ENCODE measurements around the gene NR1D1. TPM values are rescaled to one million over a fixed set of nuclear protein-coding genes. Genes with fewer than 3 reads are reported as not detected.

Gene NR1D1
- total RNA-seq, 2 experiments from 2014 or later = 6.0 to 6.5 TPM

DNA sequence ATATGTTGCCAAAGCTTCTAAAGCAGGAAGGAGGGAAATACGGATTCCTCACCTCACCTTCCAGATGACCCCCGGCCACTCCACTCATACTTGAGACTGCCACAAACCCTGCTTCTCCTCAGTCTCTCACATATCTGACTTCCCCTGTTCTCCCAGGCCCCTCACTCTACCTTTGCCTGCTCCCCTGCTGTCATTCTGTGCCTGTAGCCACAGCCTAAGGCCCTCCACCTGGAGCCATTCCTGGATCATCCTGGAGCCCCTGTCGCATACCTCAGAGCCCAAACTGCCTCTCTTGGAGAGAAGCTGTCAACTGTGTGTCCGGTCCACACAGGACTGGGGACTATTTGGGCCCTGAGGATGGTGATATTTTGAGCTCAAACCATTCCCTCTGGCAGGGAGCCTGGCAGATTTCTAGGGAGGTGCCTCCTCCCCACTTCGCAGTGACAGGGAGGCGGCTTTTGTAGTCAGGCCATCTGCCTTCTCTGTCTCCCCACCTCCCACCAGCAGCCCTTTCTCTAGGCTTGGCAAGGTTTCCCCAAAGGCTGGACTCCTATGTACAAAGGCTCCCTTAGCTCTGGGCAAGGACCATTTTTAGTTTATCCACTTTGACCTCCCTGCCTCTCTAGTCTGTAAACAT lies 43.9 kb downstream of the NR1D1 start:
- ATAC-seq = no peak
- Mint-ChIP-seq H3K4me1 (ENCODE audit: low read depth) (peaks cover 14% of the 10 kb centered on the region), H3K27ac (no peak overlapping the region), H3K9me3 (no peaks in the 10 kb centered on the region), H3K4me3 (no peak overlapping the region), H3K36me3 (ENCODE audit: low read depth) (peaks cover 8% of the 10 kb centered on the region), H3K27me3 (peaks cover 2% of the 10 kb centered on the region)
- ChIA-PET POLR2A (no interaction called here), CTCF (interaction anchor here (1.0 to 12.5 kb wide), 5 partner anchors 10 to 112 kb away, joined by 3 to 168 read pairs (median 3); no protein-coding TSS in a partner anchor)
- TF ChIP-seq, protein P1, sequence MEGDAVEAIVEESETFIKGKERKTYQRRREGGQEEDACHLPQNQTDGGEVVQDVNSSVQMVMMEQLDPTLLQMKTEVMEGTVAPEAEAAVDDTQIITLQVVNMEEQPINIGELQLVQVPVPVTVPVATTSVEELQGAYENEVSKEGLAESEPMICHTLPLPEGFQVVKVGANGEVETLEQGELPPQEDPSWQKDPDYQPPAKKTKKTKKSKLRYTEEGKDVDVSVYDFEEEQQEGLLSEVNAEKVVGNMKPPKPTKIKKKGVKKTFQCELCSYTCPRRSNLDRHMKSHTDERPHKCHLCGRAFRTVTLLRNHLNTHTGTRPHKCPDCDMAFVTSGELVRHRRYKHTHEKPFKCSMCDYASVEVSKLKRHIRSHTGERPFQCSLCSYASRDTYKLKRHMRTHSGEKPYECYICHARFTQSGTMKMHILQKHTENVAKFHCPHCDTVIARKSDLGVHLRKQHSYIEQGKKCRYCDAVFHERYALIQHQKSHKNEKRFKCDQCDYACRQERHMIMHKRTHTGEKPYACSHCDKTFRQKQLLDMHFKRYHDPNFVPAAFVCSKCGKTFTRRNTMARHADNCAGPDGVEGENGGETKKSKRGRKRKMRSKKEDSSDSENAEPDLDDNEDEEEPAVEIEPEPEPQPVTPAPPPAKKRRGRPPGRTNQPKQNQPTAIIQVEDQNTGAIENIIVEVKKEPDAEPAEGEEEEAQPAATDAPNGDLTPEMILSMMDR (IDR thresholded peaks at IDR 0.05) = no peak
- DNase-seq = no peak
- intact Hi-C loops (cut with micrococcal nuclease) = no loop called here

Other genes starting within 250 kb of the NR1D1 start
- 10 to 100 TPM; 52.1 to 52.2 TPM for gene IKZF3, start 236.3 kb downstream of the NR1D1 start, total RNA-seq
- not detected for gene ZPBP2, start 232.4 kb downstream of the NR1D1 start, total RNA-seq
- 10 to 100 TPM; 26.9 to 32.5 TPM for gene GSDMB, start 182.0 kb downstream of the NR1D1 start, total RNA-seq
- gene ORMDL3, start 173.0 kb downstream of the NR1D1 start, total RNA-seq = 10 to 100 TPM; 78.8 to 80.5 TPM
- not detected for gene LRRC3C, start 172.9 kb downstream of the NR1D1 start, total RNA-seq
- 1 to 10 TPM; 1.3 to 1.6 TPM for gene GSDMA, start 137.6 kb downstream of the NR1D1 start, total RNA-seq
- gene PSMD3, start 119.8 kb downstream of the NR1D1 start, total RNA-seq = 100 to 1,000 TPM; 149 to 153 TPM
- gene CSF3, start 85.1 kb downstream of the NR1D1 start, total RNA-seq = not detected
- gene MED24, start 46.2 kb downstream of the NR1D1 start, total RNA-seq = 10 to 100 TPM; 90.2 to 96.4 TPM
- gene THRA, start 37.6 kb downstream of the NR1D1 start, total RNA-seq = 10 to 100 TPM; 11.1 to 13.8 TPM
- gene MSL1, start 21.4 kb upstream of the NR1D1 start, total RNA-seq = 10 to 100 TPM; 69.0 to 70.1 TPM
- gene CASC3, start 39.9 kb upstream of the NR1D1 start, total RNA-seq = 10 to 100 TPM; 75.1 to 75.6 TPM
- gene RAPGEFL1, start 76.9 kb upstream of the NR1D1 start, total RNA-seq = 1 to 10 TPM; 3.8 to 5.4 TPM
- 10 to 100 TPM; 15.3 to 17.9 TPM for gene WIPF2, start 118.7 kb upstream of the NR1D1 start, total RNA-seq
- gene CDC6, start 187.3 kb upstream of the NR1D1 start, total RNA-seq = 100 to 1,000 TPM; 110 to 118 TPM
- gene RARA, start 208.6 kb upstream of the NR1D1 start, total RNA-seq = 10 to 100 TPM; 34.7 to 36.2 TPM